Neural progenitor cell (in vitro differentiated cells): ENCODE measurements around the gene CDSN. TPM values are rescaled to one million over a fixed set of nuclear protein-coding genes. Genes with fewer than 3 reads are reported as not detected.

Experiments used
- DNase-seq: peaks from one replicate; pipeline ENCODE4 v3.0.0-alpha.2; 2016; ENCODE audit warnings: low spot score
- H2AFZ ChIP-seq: fragments of 200-600 bp; sonication (generic); replicated peaks from 2 replicates; pipeline ENCODE4 v1.6.1; 2016; ENCODE audit warnings: antibody characterized with exemption
- H3F3A ChIP-seq: fragments of 200-600 bp; sonication (generic); 2 replicates; pipeline ENCODE4 v1.6.1; 2016; ENCODE audit warnings: antibody characterized with exemption, low read depth
- H3K27ac ChIP-seq: fragments of 200-600 bp; sonication (generic); 2 replicates; pipeline ENCODE4 v1.5.1; 2016; ENCODE audit warnings: mild to moderate bottlenecking
- H3K27me3 ChIP-seq: fragments of 200-600 bp; sonication (generic); 2 replicates; pipeline ENCODE4 v1.6.1; 2016; ENCODE audit warnings: mild to moderate bottlenecking, moderate library complexity
- H3K36me3 ChIP-seq: fragments of 200-600 bp; sonication (generic); 2 replicates; pipeline ENCODE4 v1.5.1; 2016
- H3K4me1 ChIP-seq: fragments of 200-600 bp; sonication (generic); 2 replicates; pipeline ENCODE4 v1.6.1; 2016; ENCODE audit warnings: mixed run types
- H3K4me2 ChIP-seq: fragments of 200-600 bp; sonication (generic); 2 replicates; pipeline ENCODE4 v1.6.1; 2016
- H3K4me3 ChIP-seq: fragments of 200-600 bp; sonication (generic); 2 replicates; pipeline ENCODE4 v1.5.1; 2016
- H3K79me2 ChIP-seq: fragments of 200-600 bp; sonication (generic); 2 replicates; pipeline ENCODE4 v1.6.1; 2016; ENCODE audit warnings: low read depth
- H3K9ac ChIP-seq: fragments of 200-600 bp; sonication (generic); 2 replicates; pipeline ENCODE4 v1.6.1; 2016
- H3K9me3 ChIP-seq: fragments of 200-600 bp; sonication (generic); 2 replicates; pipeline ENCODE4 v1.5.1; 2016; ENCODE audit warnings: low read depth
- H4K20me1 ChIP-seq: fragments of 200-600 bp; sonication (generic); 2 replicates; pipeline ENCODE4 v1.6.1; 2016; ENCODE audit warnings: low read depth
- H3K27ac Mint-ChIP-seq: 3 replicates; pipeline ENCODE4 v1.8.0; 2021; ENCODE audit warnings: mixed read lengths
- H3K27me3 Mint-ChIP-seq: 2 replicates; pipeline ENCODE4 v1.8.0; 2022; ENCODE audit warnings: low read depth, mild to moderate bottlenecking, inconsistent platforms, moderate library complexity, mixed read lengths; ENCODE audit not compliant: insufficient read depth
- H3K36me3 Mint-ChIP-seq: 3 replicates; pipeline ENCODE4 v1.8.0; 2021; ENCODE audit warnings: mixed read lengths
- H3K4me1 Mint-ChIP-seq: 3 replicates; pipeline ENCODE4 v1.8.0; 2021; ENCODE audit warnings: mixed read lengths
- H3K4me3 Mint-ChIP-seq: 3 replicates; pipeline ENCODE4 v1.8.0; 2021; ENCODE audit warnings: mild to moderate bottlenecking, moderate library complexity, mixed read lengths
- H3K9me3 Mint-ChIP-seq: 3 replicates; pipeline ENCODE4 v1.8.0; 2020; ENCODE audit warnings: mixed read lengths
- EZH2 ChIP-seq: fragments of 200-600 bp; sonication (generic); IDR thresholded peaks from 2 replicates; pipeline ENCODE4 v1.6.1; 2017; ENCODE audit warnings: antibody characterized with exemption, mild to moderate bottlenecking, moderate library complexity
- EZH2phosphoT487 ChIP-seq: fragments of 200-600 bp; sonication (generic); IDR thresholded peaks from 2 replicates; pipeline ENCODE4 v1.6.1; 2017; ENCODE audit warnings: antibody characterized with exemption
- total RNA-seq: library from RNA; depleted of rRNA; stranded (reverse); fragments of >200 nt; gene quantifications from 2 replicates; pipeline ENCODE4 v1.2.3, GENCODE V29; 2015; ENCODE audit warnings: low replicate concordance
- TF ChIP-seq, protein P1 (sequence below): fragments of 200-600 bp; sonication (generic); IDR thresholded peaks from 2 replicates; pipeline ENCODE4 v1.5.1; 2017; ENCODE audit warnings: antibody characterized with exemption, mild to moderate bottlenecking

The CDSN gene
- total RNA-seq, 1 donor from 2014 or later = not detected

DNA sequence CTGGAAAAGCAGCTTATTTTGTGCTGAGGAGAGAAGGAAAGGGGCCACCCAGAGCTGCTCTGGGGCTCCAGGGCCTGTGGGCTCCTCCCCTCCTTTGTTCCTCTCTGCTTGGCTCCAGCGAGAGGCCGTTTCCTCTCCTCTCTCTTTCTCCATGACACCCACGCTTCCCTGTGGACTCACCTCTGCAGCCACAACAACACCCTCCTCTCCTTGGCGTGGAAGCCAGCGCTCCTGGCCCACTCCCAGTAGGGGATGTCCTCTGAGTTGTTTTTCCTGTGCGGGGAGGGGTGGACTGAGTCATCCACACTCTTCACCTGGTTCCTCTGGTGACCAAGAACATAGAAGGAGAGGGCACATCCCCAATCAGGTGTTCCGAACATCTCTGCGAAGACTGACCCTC is 4.9 kb upstream of the CDSN start:
- Histone ChIP-seq H3K4me1 (peaks cover 13% of the 10 kb centered on the region), H2AFZ (peak overlapping the region; percentile 60), H3F3A (no peaks in the 10 kb centered on the region), H3K4me2 (peak overlapping the region; percentile 22), H4K20me1 (no peaks in the 10 kb centered on the region), H3K27ac (no peak overlapping the region), H3K9ac (no peak overlapping the region), H3K4me3 (no peak overlapping the region), H3K9me3 (no peaks in the 10 kb centered on the region), H3K36me3 (no peaks in the 10 kb centered on the region), H3K79me2 (no peaks in the 10 kb centered on the region), H3K27me3 (no peaks in the 10 kb centered on the region)
- Mint-ChIP-seq H3K36me3 (no peaks in the 10 kb centered on the region), H3K27ac (peak overlapping the region; percentile 38), H3K9me3 (no peaks in the 10 kb centered on the region), H3K4me3 (no peak overlapping the region), H3K27me3 (peaks cover 7% of the 10 kb centered on the region), H3K4me1 (peaks cover 20% of the 10 kb centered on the region)
- no peak for DNase-seq
- TF ChIP-seq, protein P1, sequence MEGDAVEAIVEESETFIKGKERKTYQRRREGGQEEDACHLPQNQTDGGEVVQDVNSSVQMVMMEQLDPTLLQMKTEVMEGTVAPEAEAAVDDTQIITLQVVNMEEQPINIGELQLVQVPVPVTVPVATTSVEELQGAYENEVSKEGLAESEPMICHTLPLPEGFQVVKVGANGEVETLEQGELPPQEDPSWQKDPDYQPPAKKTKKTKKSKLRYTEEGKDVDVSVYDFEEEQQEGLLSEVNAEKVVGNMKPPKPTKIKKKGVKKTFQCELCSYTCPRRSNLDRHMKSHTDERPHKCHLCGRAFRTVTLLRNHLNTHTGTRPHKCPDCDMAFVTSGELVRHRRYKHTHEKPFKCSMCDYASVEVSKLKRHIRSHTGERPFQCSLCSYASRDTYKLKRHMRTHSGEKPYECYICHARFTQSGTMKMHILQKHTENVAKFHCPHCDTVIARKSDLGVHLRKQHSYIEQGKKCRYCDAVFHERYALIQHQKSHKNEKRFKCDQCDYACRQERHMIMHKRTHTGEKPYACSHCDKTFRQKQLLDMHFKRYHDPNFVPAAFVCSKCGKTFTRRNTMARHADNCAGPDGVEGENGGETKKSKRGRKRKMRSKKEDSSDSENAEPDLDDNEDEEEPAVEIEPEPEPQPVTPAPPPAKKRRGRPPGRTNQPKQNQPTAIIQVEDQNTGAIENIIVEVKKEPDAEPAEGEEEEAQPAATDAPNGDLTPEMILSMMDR = no peak
- TF ChIP-seq EZH2phosphoT487 (no peak), EZH2 (no peak)

DNA sequence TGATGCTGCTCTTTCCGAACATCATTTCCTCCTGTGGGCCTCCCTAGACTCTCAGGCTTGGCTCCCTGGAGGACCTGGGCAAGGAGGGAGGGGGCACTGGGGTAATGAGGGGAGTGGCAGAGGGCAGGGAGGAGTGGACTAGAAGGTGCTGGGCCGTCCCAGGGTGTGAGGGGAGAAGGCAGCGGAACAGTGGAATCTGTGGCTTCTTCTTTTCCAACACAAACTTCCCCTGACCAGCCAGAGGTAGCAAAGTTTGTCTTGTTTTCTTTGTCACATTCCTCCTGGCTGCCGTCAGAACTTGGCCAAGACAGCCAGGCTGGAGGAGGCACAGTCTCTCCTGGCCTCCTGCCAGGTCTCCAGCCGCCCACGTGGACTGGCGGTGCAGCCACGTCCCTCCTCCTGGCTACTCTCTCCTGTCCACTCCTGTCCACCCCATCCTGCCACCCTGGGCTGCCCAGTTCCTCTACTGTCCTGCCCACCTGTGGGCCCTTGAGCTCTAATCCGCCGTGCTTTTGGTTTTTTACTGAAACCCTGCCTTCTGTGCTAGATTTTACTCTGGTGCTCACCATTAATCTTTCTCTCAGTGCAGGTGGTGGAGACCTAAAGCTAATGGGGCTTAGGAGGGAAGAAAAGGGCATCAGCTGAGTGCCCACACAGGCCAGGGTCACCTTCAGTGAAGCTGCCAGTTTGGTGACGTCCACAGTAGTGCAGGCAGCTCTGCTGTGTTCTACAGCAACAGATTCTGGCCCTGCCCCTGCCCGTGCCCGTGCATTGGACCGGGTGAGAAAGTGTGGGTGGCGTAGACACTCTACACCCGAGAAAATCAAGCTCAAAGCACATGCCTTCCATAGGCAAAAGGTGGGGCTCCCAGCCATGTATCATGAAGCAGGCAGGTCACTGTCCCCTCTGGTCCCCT is 2.8 kb upstream of the CDSN start:
- peaks cover 5% of the 10 kb centered on the region for H3K27me3 Mint-ChIP-seq

GRCh38 chr6:31121131-31121790 is 1.0 kb upstream of the CDSN start:
- H3K27me3 ChIP-seq = no peaks in the 10 kb centered on the region
- Mint-ChIP-seq H3K9me3 (no peaks in the 10 kb centered on the region), H3K36me3 (no peaks in the 10 kb centered on the region), H3K27ac (no peak overlapping the region), H3K27me3 (peaks cover 5% of the 10 kb centered on the region), H3K4me3 (no peak overlapping the region), H3K4me1 (peaks cover 12% of the 10 kb centered on the region)
- no peak for DNase-seq
- no peak overlapping the region for H3K4me2 ChIP-seq
- H3K27ac ChIP-seq = no peak overlapping the region
- no peaks in the 10 kb centered on the region for H3K9me3 ChIP-seq
- peaks cover 6% of the 10 kb centered on the region for H3K4me1 ChIP-seq
- H3K79me2 ChIP-seq = no peaks in the 10 kb centered on the region
- no peaks in the 10 kb centered on the region for H3F3A ChIP-seq
- H3K36me3 ChIP-seq = no peaks in the 10 kb centered on the region
- TF ChIP-seq, protein P1 = no peak
- TF ChIP-seq EZH2 = no peak
- TF ChIP-seq EZH2phosphoT487 = no peak
- H2AFZ ChIP-seq = no peak overlapping the region
- H4K20me1 ChIP-seq = no peaks in the 10 kb centered on the region
- H3K4me3 ChIP-seq = no peak overlapping the region
- no peak overlapping the region for H3K9ac ChIP-seq

More for the DNA sequence above, 2.8 kb upstream of the CDSN start:
- no peaks in the 10 kb centered on the region for H3K79me2 ChIP-seq
- H2AFZ ChIP-seq = no peak overlapping the region
- no peak overlapping the region for H3K4me3 ChIP-seq
- Mint-ChIP-seq H3K4me3 (no peak overlapping the region), H3K27ac (peak overlapping the region; percentile 66), H3K36me3 (no peaks in the 10 kb centered on the region), H3K4me1 (peaks cover 18% of the 10 kb centered on the region), H3K9me3 (no peaks in the 10 kb centered on the region)
- TF ChIP-seq, protein P1 = no peak
- TF ChIP-seq EZH2 = no peak
- no peak for TF ChIP-seq EZH2phosphoT487
- no peak overlapping the region for H3K9ac ChIP-seq
- H3K4me1 ChIP-seq = peaks cover 13% of the 10 kb centered on the region
- no peaks in the 10 kb centered on the region for H3K27me3 ChIP-seq
- no peaks in the 10 kb centered on the region for H3K36me3 ChIP-seq
- no peaks in the 10 kb centered on the region for H4K20me1 ChIP-seq
- H3K9me3 ChIP-seq = no peaks in the 10 kb centered on the region
- H3K27ac ChIP-seq = no peak overlapping the region
- DNase-seq = no peak
- H3F3A ChIP-seq = no peaks in the 10 kb centered on the region
- H3K4me2 ChIP-seq = no peak overlapping the region
